GM18505 (cell line): Measurements from ENCODE around the gene MYH7.
"Not testable (repeated sequence)": the region's sequence is repeated elsewhere in the genome, so short reads cannot be mapped to it uniquely, and the experiment has no call there.

Experiments
- ATAC-seq: cut with Tn5 transposase; IDR thresholded peaks from one replicate; pipeline ENCODE4 v1.9.1; 2021; ENCODE audit not compliant: unreplicated experiment
- POLR2A ChIP-seq: IDR thresholded peaks from 4 replicates; pipeline ENCODE4 v1.6.1; 2011; ENCODE audit warnings: borderline replicate concordance; ENCODE audit not compliant: insufficient read depth, insufficient read length; ENCODE audit errors: extremely low read depth

MYH7 gene

DNA sequence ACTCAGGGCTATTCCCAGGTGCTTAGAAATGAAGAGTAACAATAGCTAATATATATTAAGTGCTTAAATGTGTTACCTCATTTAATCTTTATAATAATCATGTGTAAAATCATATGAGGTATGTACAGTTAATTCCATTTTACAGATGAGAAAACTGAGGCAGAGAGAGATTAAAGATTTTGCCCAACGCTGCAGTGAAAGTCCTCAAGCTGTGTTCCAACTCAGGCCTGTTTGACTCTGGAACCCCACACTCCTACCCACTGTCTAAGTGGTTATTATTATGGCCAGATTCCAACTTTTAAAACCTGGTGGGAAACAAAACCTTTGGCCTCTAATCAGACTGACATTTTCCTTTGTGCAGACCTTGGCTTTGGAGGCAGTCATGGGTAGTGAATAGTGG lies 48.5 kb downstream of the MYH7 start:
- TF ChIP-seq POLR2A = no peak
- ATAC-seq = no peak

- ATAC-seq = not testable (repeated sequence)
Observed at GRCh38 chr14:23386266-23386657, 49.2 kb downstream of the MYH7 start.

- no peak for TF ChIP-seq POLR2A
- ATAC-seq = no peak
Observed at GRCh38 chr14:23385642-23386265, 49.7 kb downstream of the MYH7 start.

- TF ChIP-seq POLR2A = no peak
- ATAC-seq = no peak
Observed at GRCh38 chr14:23385244-23385641, 50.2 kb downstream of the MYH7 start.

DNA sequence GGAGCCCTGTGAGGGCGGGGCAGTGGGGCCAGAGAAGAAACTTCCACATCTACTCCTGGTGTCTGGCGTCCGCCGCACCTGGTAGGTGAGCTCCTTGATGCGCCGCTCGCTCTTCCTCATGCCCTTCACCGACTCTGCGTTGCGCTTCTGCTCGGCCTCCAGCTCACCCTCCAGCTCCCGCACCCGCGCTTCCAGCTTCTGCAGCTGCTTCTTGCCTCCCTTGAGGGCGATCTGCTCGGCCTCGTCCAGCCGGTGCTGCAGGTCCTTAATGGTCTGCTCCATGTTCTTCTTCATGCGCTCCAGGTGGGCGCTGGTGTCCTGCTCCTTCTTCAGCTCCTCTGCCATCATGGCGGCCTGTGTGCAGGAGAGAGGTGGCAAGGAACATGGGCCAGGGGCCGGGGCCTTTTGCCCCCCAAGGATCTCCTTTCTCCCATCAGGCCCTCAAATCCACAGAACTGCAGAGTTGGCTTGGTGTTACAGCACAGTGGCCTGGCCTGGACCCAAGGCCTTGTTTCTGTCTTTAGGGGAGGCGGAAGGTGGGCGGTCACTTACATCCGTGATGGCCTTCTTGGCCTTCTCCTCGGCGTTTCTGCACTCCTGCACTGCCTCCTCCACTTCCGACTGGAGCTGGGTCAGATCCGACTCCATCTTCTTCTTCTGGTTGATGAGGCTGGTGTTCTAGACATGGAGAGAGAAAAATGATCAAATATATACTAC lies 50.9 kb downstream of the MYH7 start:
- no peak for ATAC-seq
- no peak for TF ChIP-seq POLR2A

GRCh38 chr14:23382731-23383440 lies 52.6 kb downstream of the MYH7 start:
- no peak for ATAC-seq
- TF ChIP-seq POLR2A = no peak

- no peak for ATAC-seq
- TF ChIP-seq POLR2A = no peak
Observed at GRCh38 chr14:23382276-23382675, 53.2 kb downstream of the MYH7 start.

DNA sequence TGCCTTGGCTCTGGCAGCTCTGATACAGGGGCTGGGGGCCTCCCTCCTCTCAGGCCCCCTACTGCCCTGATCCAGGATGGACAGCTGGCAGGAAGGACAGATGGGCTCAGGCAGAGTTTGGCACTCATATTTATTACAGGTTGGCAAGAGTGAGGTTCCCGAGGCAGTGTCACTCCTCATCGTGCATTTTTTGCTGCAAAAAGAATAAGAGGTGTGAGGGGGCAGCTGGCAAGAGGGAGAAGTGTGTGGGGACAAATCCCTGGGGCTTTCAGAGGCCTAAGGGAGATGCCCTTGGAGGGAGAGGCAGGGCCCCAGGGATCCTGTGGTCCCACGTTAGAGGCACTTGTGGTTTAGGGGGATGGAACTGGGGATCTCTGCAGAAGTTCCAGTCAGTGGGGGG lies 53.6 kb downstream of the MYH7 start:
- no peak for TF ChIP-seq POLR2A
- ATAC-seq = no peak

DNA sequence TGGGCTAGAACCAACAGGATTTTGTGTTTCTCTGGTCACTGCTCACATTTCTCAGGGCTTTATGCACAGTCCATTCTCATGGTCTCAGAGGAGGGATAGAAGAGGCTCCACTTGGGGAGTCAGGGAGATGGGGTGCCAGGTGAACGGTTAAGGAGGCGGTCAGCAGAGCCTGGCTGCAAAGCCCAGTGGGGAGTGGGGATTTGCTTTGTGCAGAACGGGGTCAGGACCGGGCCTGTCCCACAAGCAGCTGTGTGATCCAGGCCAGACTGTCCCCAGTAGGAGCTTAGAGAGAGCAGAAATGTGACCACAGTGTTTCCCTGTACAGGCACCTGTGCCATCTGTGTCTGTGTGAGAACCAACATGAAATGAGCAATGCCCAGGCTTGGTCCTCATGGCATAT lies 54.5 kb downstream of the MYH7 start:
- no peak for ATAC-seq
- no peak for TF ChIP-seq POLR2A

DNA sequence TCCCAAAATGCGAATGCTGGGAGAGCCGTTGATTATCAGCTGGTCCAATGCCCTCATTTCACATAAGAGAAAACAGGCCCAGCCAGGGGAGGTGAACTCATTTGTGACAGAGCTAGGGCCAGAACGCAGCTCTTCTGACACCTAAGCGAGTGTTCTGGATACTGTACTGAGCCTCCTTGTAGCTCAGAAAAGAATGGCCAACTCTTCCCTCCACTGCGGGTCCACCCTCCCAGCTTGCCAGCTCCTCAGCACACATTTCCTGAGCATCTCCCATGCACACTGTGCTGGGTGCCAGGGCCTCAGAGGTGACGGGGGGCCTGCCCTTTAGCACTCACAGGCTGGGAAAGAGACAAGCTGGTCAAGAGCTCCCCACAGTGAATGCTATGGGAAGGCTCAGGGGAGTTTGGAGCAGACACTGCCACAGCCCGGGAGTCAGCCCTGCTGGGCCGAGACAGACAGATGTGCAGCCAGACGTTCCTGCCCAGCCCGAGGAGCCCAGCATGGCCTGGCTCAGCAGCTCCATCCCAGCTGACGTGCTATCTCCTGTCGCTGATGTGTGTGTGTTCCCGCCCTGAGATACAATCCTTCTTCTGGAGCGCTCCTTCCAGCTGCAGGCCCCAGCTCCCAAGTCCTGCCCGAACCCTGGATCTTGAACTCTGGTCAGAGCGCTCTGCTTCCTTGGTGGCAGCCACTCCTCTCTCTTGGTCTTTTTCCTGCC lies 55.1 kb downstream of the MYH7 start:
- ATAC-seq = no peak
- no peak for TF ChIP-seq POLR2A

DNA sequence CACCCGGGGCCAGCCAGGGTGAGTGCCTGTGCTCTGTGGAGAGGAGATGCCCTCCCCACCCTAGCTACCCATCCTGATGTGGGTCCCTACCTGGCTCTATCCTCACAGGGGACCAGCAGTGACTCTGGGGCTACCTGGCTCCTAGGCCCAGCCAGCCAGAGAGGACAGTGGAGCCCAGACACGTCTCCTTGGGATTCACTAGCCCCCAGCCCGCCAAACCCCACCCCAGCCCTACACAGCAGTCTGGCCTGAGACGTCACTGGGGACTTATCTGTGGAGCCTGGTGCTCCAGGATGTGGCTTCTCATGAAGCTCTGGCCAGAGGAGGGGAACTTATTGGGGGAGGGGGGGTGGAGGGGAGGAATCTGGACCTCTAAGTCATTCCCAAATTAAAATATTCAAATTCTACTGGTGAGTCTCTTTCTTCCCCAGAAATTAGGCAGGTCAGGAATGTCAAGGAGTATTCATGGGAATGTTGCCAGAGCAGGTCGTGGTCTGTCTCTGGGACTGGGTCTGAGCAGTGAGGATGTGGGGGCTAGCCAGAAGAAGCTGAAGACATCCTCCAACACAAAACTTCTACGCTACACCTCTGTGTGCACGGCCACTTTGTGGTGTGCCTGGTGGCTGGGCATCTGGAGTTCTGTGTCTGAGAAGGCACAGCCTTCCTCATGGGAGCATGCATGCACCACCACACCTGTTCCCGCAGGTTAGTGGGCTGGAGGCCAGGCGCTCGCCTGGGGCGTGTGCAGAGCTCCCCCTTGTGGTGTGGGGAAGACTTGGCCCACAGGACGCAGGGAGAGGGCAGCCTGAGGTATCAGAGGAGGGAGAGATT lies 55.9 kb downstream of the MYH7 start:
- ATAC-seq = no peak

GRCh38 chr14:23378612-23379220 lies 56.7 kb downstream of the MYH7 start:
- ATAC-seq = no peak
- TF ChIP-seq POLR2A = no peak

More for the DNA sequence above, 55.9 kb downstream of the MYH7 start:
- TF ChIP-seq POLR2A = no peak
